Esophagus squamous epithelium (tissue), 4 donors: ENCODE measurements around the gene SNPH.

Experiments used
- POLR2A ChIP-seq, 4 donors: fragments of 450-650 bp; IDR thresholded peaks; one replicate each; pipeline ENCODE4 v1.6.1; 2017; ENCODE audit warnings: antibody characterized with exemption in 4 of 4, mild to moderate bottlenecking in 4 of 4, moderate library complexity in 3 of 4
- TF ChIP-seq, protein P1 (sequence below), 6 experiments: fragments of 450-650 bp in 4 of 6; fragments of 200-600 bp in 2 of 6; sonication (generic) in 2 of 6; IDR thresholded peaks; one replicate each; pipeline ENCODE4 v1.5.1; 2016 to 2019; ENCODE audit warnings: antibody characterized with exemption in 6 of 6, mild to moderate bottlenecking in 4 of 6, moderate library complexity in 4 of 6

- TF ChIP-seq, protein P1, sequence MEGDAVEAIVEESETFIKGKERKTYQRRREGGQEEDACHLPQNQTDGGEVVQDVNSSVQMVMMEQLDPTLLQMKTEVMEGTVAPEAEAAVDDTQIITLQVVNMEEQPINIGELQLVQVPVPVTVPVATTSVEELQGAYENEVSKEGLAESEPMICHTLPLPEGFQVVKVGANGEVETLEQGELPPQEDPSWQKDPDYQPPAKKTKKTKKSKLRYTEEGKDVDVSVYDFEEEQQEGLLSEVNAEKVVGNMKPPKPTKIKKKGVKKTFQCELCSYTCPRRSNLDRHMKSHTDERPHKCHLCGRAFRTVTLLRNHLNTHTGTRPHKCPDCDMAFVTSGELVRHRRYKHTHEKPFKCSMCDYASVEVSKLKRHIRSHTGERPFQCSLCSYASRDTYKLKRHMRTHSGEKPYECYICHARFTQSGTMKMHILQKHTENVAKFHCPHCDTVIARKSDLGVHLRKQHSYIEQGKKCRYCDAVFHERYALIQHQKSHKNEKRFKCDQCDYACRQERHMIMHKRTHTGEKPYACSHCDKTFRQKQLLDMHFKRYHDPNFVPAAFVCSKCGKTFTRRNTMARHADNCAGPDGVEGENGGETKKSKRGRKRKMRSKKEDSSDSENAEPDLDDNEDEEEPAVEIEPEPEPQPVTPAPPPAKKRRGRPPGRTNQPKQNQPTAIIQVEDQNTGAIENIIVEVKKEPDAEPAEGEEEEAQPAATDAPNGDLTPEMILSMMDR (IDR thresholded peaks at IDR 0.05) = no peak
- TF ChIP-seq POLR2A (IDR thresholded peaks at IDR 0.05) = no peak
These were observed 6.4 kb downstream of the SNPH start for GRCh38 chr20:1272368-1273100.
